Thoracic aorta (tissue), 2 donors: ENCODE measurements around the gene SPATA3. TPM values are rescaled to one million over a fixed set of nuclear protein-coding genes. Genes with fewer than 3 reads are reported as not detected.
"Not testable (repeated sequence)": the region's sequence is repeated elsewhere in the genome, so short reads cannot be mapped to it uniquely, and the experiment has no call there.

Experiments used
- ATAC-seq: fragments of 150-250 bp; one replicate; pipeline ENCODE4 v1.8.0; 2017; ENCODE audit warnings: low read depth; ENCODE audit not compliant: insufficient number of reproducible peaks, low FRiP score
- DNase-seq: peaks from one replicate; pipeline ENCODE4 v3.0.0-alpha.2; 2020; ENCODE audit warnings: low spot score
- H3K27ac ChIP-seq, 2 donors: fragments of 200-600 bp; sonication (generic); 1 replicate in 1 of 2; 2 replicates in 1 of 2; pipeline ENCODE4 v1.5.1; 2016; ENCODE audit warnings: mild to moderate bottlenecking in 2 of 2, moderate library complexity in 2 of 2
- H3K27me3 ChIP-seq: fragments of 200-600 bp; sonication (generic); replicated peaks from 2 replicates; pipeline ENCODE4 v1.6.0; 2016; ENCODE audit warnings: mild to moderate bottlenecking; ENCODE audit not compliant: insufficient read depth
- H3K36me3 ChIP-seq: fragments of 200-600 bp; sonication (generic); one replicate; pipeline ENCODE4 v1.5.1; 2016
- H3K4me1 ChIP-seq, 2 donors: fragments of 200-600 bp; sonication (generic); 1 replicate in 1 of 2; 2 replicates in 1 of 2; pipeline versions ENCODE4 v1.5.1 to v1.6.0; 2016; ENCODE audit warnings: low read depth in 2 of 2, mild to moderate bottlenecking in 1 of 2; ENCODE audit not compliant: control insufficient read depth in 1 of 2
- H3K4me3 ChIP-seq: fragments of 200-600 bp; sonication (generic); 2 replicates; pipeline ENCODE4 v1.5.1; 2016; ENCODE audit warnings: mild to moderate bottlenecking
- H3K9me3 ChIP-seq: fragments of 200-600 bp; sonication (generic); 2 replicates; pipeline ENCODE4 v1.5.1; 2016
- total RNA-seq, 2 donors: library from RNA; depleted of rRNA; stranded (reverse); fragments of >200 nt; gene quantifications; one replicate each; pipeline versions ENCODE4 v1.1.0 to v1.2.3, GENCODE V29; 2016
- TF ChIP-seq, protein P1 (sequence below): fragments of 200-600 bp; sonication (generic); IDR thresholded peaks from one replicate; pipeline ENCODE4 v1.5.1; 2019; ENCODE audit warnings: antibody characterized with exemption

Gene SPATA3
- total RNA-seq, 2 donors from 2014 or later = not detected

DNA sequence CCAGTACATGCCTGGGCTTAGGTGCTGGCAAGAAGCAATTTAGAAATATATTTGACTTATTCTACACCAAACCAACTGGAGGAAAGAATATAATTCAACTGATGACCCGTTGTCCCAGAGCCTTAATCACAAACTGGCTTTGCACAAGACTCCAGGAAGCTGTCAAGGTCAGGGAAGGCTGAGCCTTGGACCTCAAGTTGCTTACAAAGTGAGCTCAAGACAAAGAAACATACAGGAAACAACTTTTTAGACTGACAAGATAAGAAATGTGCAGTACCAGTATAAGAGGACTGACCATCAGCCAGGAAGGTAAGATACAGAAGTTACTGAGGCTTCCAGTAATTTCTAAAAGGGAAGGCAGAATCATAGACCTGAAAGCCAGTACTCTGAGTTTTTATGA, 35.9 kb upstream of the SPATA3 start:
- H3K27me3 ChIP-seq = no peaks in the 10 kb centered on the region

DNA sequence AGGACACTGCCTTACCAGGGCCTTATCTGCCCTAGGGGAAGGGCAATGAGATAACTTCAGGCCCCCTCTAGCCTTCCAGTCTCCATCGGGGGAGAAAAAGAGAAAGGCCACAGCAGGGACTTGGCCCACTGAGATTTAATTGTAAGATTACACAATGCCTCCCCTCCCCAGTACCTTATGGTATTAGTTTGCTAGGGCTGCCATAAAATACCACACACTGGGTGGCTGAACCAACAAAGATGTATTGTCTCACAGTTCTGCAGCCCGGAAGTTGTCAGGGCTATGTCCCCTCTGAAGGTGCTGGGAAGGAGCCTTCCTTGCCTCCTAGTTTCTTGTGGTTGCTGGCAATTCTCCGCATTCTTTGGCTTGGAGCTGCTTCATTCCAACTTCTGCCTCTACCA, 34.8 kb upstream of the SPATA3 start:
- H3K9me3 ChIP-seq = no peaks in the 10 kb centered on the region
- H3K27me3 ChIP-seq = no peaks in the 10 kb centered on the region
- peaks cover 0 to 15% of the 10 kb centered on the region in 2 donors for H3K4me1 ChIP-seq
- DNase-seq = no peak
- H3K36me3 ChIP-seq = no peaks in the 10 kb centered on the region
- no peak for ATAC-seq
- no peak overlapping the region for H3K4me3 ChIP-seq
- no peak overlapping the region for H3K27ac ChIP-seq
- TF ChIP-seq, protein P1, sequence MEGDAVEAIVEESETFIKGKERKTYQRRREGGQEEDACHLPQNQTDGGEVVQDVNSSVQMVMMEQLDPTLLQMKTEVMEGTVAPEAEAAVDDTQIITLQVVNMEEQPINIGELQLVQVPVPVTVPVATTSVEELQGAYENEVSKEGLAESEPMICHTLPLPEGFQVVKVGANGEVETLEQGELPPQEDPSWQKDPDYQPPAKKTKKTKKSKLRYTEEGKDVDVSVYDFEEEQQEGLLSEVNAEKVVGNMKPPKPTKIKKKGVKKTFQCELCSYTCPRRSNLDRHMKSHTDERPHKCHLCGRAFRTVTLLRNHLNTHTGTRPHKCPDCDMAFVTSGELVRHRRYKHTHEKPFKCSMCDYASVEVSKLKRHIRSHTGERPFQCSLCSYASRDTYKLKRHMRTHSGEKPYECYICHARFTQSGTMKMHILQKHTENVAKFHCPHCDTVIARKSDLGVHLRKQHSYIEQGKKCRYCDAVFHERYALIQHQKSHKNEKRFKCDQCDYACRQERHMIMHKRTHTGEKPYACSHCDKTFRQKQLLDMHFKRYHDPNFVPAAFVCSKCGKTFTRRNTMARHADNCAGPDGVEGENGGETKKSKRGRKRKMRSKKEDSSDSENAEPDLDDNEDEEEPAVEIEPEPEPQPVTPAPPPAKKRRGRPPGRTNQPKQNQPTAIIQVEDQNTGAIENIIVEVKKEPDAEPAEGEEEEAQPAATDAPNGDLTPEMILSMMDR = no peak

More for the DNA sequence above, 35.9 kb upstream of the SPATA3 start:
- Histone ChIP-seq H3K4me1 (peaks cover 0 to 15% of the 10 kb centered on the region in 2 donors), H3K9me3 (no peaks in the 10 kb centered on the region), H3K4me3 (no peak overlapping the region), H3K36me3 (no peaks in the 10 kb centered on the region), H3K27ac (no peak overlapping the region)
- TF ChIP-seq, protein P1 = no peak
- DNase-seq (no peak), ATAC-seq (no peak)

DNA sequence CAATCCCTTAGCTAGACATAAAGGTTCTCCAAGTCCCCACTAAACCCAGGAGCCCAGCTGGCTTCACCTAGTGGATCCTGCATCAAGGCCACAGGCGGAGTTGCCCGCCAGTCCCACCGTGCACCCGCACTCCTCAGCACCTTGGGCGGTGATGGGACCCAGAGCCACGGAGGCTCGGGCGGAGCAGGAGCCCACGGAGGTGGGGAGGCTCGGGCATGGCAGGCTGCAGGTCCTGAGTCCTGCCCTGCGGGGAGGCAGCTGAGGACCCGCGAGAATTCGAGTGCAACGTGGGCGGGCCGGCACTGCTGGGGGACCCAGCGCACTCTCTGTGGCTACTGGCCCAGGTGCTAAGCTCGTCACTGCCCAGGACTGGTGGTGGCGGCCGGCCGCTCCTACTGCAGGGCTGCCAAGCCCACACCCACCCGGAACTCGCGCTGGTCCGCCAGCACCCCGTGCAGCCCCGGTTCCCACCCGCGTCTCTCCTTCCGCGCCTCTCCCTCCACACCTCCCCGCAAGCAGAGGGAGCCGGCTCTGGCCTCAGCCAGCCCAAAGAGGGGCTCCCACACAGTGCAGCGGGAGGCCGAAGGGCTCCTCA, 31.7 kb upstream of the SPATA3 start:
- H3K9me3 ChIP-seq = no peaks in the 10 kb centered on the region
- H3K4me1 ChIP-seq = no peaks in the 10 kb centered on the region
- DNase-seq (no peak), ATAC-seq (no peak)
- TF ChIP-seq, protein P1 = no peak
- no peak overlapping the region for H3K4me3 ChIP-seq
- H3K27me3 ChIP-seq = no peaks in the 10 kb centered on the region
- H3K27ac ChIP-seq = no peak overlapping the region
- no peaks in the 10 kb centered on the region for H3K36me3 ChIP-seq

DNA sequence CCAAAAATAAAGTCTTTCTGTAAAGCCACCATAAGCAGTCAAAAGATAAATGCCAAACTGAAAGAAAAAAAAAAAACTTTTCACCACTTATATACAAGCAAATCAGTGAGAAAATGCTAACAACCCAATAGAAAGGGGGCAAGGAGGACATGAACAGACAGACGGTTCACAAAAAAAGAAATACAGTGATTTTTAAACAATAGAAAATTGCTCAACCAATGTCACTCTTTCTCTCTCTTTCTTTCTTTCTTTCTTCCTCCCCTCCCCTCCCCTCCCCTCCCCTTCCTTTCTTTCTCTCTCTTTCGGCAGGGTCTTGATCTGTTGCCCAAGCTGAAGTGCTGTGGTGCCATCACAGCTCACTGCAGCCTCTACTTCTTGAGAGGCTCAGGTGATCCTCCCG, 28.8 kb upstream of the SPATA3 start:
- H3K27ac ChIP-seq = no peak overlapping the region
- H3K4me1 ChIP-seq = no peaks in the 10 kb centered on the region
- no peaks in the 10 kb centered on the region for H3K9me3 ChIP-seq
- H3K4me3 ChIP-seq = no peak overlapping the region
- ATAC-seq (no peak), DNase-seq (no peak)
- H3K27me3 ChIP-seq = no peaks in the 10 kb centered on the region
- H3K36me3 ChIP-seq = no peaks in the 10 kb centered on the region
- TF ChIP-seq, protein P1 = no peak

DNA sequence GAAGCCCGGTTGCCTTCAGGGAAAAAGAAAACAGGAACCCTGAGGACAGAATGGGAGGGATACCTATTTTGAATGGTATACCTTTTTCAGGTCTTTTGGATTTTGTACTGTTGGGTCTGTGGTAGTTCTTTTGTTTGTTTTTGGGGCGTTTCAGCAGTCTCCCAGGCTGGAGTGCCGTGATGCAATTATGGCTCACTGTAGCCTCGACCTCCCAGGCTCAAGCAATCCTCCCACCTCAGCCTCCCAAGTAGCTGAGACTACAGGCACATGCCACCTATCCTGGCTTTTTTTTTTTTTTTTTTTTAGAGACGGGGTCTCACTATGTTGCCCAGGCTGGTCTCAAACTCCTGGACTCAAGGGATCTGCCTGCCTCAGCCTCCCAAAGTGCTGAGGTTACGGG, 27.6 kb upstream of the SPATA3 start:
- DNase-seq, H3K27me3 ChIP-seq: not testable (repeated sequence)

More for the DNA sequence above, 27.6 kb upstream of the SPATA3 start:
- not testable (repeated sequence) for H3K36me3 ChIP-seq, H3K4me1 ChIP-seq, H3K4me3 ChIP-seq, H3K27ac ChIP-seq, H3K9me3 ChIP-seq, ATAC-seq
